B cell (primary cell): Measurements from ENCODE around the gene LAGE3. TPM values are rescaled to one million over a fixed set of nuclear protein-coding genes. Genes with fewer than 3 reads are reported as not detected.

Experiments used
- ATAC-seq: fragments of 200-7000 bp; cut with Tn5 transposase; one replicate; pipeline ENCODE4 v1.10.0; 2021; ENCODE audit warnings: low read depth, mild to moderate bottlenecking, moderate number of reproducible peaks, moderate library complexity
- CTCF ChIA-PET: fragments of 350-600 bp; sonication (Branson Sonifier 250); formaldehyde crosslinking; loops from one replicate; lab custom pipeline; 2021; ENCODE audit warnings: antibody characterized with exemption, inconsistent platforms; lab: Charles Lee
- POLR2A ChIA-PET: fragments of 350-600 bp; sonication (Branson Sonifier 250); formaldehyde crosslinking; loops from one replicate; lab custom pipeline; 2021; ENCODE audit warnings: antibody characterized with exemption; lab: Charles Lee
- DNase-seq: peaks from one replicate; pipeline ENCODE4 v3.0.0; 2013
- H2AFZ ChIP-seq: 2 replicates; pipeline ENCODE4 v1.6.1; 2012; ENCODE audit warnings: mild to moderate bottlenecking, low read depth, low read length; ENCODE audit not compliant: insufficient read depth, poor library complexity, severe bottlenecking
- H3K27ac ChIP-seq, 2 donors: 1 replicate in 1 of 2; 2 replicates in 1 of 2; pipeline ENCODE4 v1.5.1; 2012 to 2013; ENCODE audit warnings: low read length in 2 of 2, mild to moderate bottlenecking in 2 of 2, moderate library complexity in 1 of 2
- H3K27me3 ChIP-seq, 4 experiments: fragments of 200-600 bp in 1 of 4; sonication (generic) in 1 of 4; replicated peaks in 1 of 4; 1 replicate in 2 of 4; 2 replicates in 2 of 4; pipeline versions ENCODE4 v1.6.1 to v1.7.0; 2013 to 2016; ENCODE audit warnings: low read length in 3 of 4, mild to moderate bottlenecking in 2 of 4, mixed read lengths in 1 of 4, moderate library complexity in 1 of 4; ENCODE audit not compliant: insufficient read depth in 4 of 4, control insufficient read depth in 3 of 4; ENCODE audit errors: control extremely low read depth in 1 of 4
- H3K36me3 ChIP-seq, 2 experiments: replicated peaks in 1 of 2; 1 replicate in 1 of 2; 2 replicates in 1 of 2; pipeline versions ENCODE4 v1.6.1 to v1.7.1; 2013; ENCODE audit warnings: low read length in 1 of 2; ENCODE audit not compliant: insufficient read depth in 2 of 2, control insufficient read depth in 1 of 2; ENCODE audit errors: control extremely low read depth in 1 of 2, extremely low read depth in 1 of 2
- H3K4me1 ChIP-seq, 2 donors: fragments of 200-600 bp in 1 of 2; sonication (generic) in 1 of 2; 1 replicate in 1 of 2; 2 replicates in 1 of 2; pipeline versions ENCODE4 v1.5.1 to v1.6.1; 2013 to 2017; ENCODE audit warnings: low read length in 2 of 2; ENCODE audit not compliant: control insufficient read depth in 2 of 2, insufficient read depth in 2 of 2
- H3K4me2 ChIP-seq: replicated peaks from 2 replicates; pipeline ENCODE3; 2012; ENCODE audit warnings: mild to moderate bottlenecking, low read depth, low read length; ENCODE audit not compliant: poor library complexity, severe bottlenecking
- H3K4me3 ChIP-seq, 5 experiments: fragments of 200-600 bp in 1 of 5; sonication (generic) in 1 of 5; 1 replicate in 3 of 5; 2 replicates in 2 of 5; pipeline versions ENCODE4 v1.5.1 to v1.7.0; 2011 to 2016; ENCODE audit warnings: low read length in 4 of 5, mild to moderate bottlenecking in 4 of 5, low read depth in 2 of 5, control low read depth in 1 of 5, moderate library complexity in 1 of 5; ENCODE audit not compliant: insufficient read depth in 1 of 5; ENCODE audit errors: control extremely low read depth in 1 of 5, extremely low read depth in 1 of 5
- H3K79me2 ChIP-seq: fragments of 200-600 bp; sonication (generic); one replicate; pipeline ENCODE4 v1.6.0; 2016; ENCODE audit warnings: low read length; ENCODE audit not compliant: control insufficient read depth, insufficient read depth
- H3K9ac ChIP-seq: fragments of 200-600 bp; sonication (generic); 2 replicates; pipeline ENCODE4 v1.6.1; 2017; ENCODE audit warnings: mild to moderate bottlenecking, low read length, moderate library complexity
- H3K9me3 ChIP-seq, 3 donors: one replicate each; pipeline versions ENCODE4 v1.6.1 to v1.7.1; 2013; ENCODE audit warnings: low read length in 2 of 3; ENCODE audit not compliant: control insufficient read depth in 2 of 3, insufficient read depth in 1 of 3; ENCODE audit errors: control extremely low read depth in 1 of 3
- H4K20me1 ChIP-seq: 2 replicates; pipeline ENCODE4 v1.6.0; 2012; ENCODE audit warnings: mild to moderate bottlenecking, low read length; ENCODE audit not compliant: insufficient read depth, control insufficient read depth, poor library complexity, severe bottlenecking
- H3K27ac Mint-ChIP-seq: one replicate; pipeline ENCODE4 v1.8.0; 2021; ENCODE audit warnings: mixed read lengths
- H3K27me3 Mint-ChIP-seq: one replicate; pipeline ENCODE4 v1.8.0; 2021; ENCODE audit warnings: mixed read lengths
- H3K4me1 Mint-ChIP-seq: one replicate; pipeline ENCODE4 v1.8.0; 2021; ENCODE audit warnings: mixed read lengths
- H3K4me3 Mint-ChIP-seq: one replicate; pipeline ENCODE4 v1.8.0; 2021; ENCODE audit warnings: mixed read lengths
- H3K9me3 Mint-ChIP-seq: one replicate; pipeline ENCODE4 v1.8.0; 2022; ENCODE audit warnings: mixed read lengths; ENCODE audit not compliant: insufficient read depth
- CTCF ChIP-seq: fragments of 200-600 bp; IDR thresholded peaks from one replicate; pipeline ENCODE4 v1.8.0; 2022; ENCODE audit warnings: antibody characterized with exemption, mild to moderate bottlenecking
- EZH2 ChIP-seq: IDR thresholded peaks from 2 replicates; pipeline ENCODE4 v1.6.1; 2012; ENCODE audit warnings: borderline replicate concordance, low read depth, mild to moderate bottlenecking, moderate library complexity, low read length; ENCODE audit not compliant: insufficient read depth, poor library complexity, severe bottlenecking
- WGBS: methylation state at CpG from one replicate; pipeline ENCODE4 v1.1.5; 2013; ENCODE audit warnings: missing lambda C conversion rate; ENCODE audit not compliant: insufficient coverage; 5-methylcytosine and 5-hydroxymethylcytosine counted together
- intact Hi-C: fragments of 100-400 bp; cut with micrococcal nuclease; formaldehyde crosslinking; loops from one replicate; pipeline ENCODE4 v1.10.0; 2022
- polyA plus RNA-seq: library from polyadenylated mRNA; depleted of rRNA; stranded (reverse); fragments of >200 nt; gene quantifications from 2 replicates; pipeline ENCODE4 v1.2.3, GENCODE V29; 2012
- total RNA-seq, 2 donors: library from RNA; stranded (reverse); fragments of 120-200 nt in 1 of 2; gene quantifications; 1 replicate in 1 of 2; 2 replicates in 1 of 2; pipeline versions ENCODE4 v1.2.3 to v1.2.4, GENCODE V29; 2013 to 2022

The LAGE3 gene
- total and polyA plus RNA-seq, 2 donors (not counting 1 experiment from before 2014, with no cell fraction given): 17.0 to 19.9 TPM

- peaks cover 6% of the 10 kb centered on the region for H3K79me2 ChIP-seq
- H3K9me3 Mint-ChIP-seq: no peaks in the 10 kb centered on the region
- H3K9ac ChIP-seq: peak overlapping the region; percentile 67
- peak overlapping the region; percentile 63 to 78 for H3K27ac ChIP-seq
- H3K36me3 ChIP-seq: peaks cover 0 to 5% of the 10 kb centered on the region in 2 experiments
- DNase-seq (no peak), ATAC-seq (peak; percentile 1)
- POLR2A ChIA-PET: interaction anchor here (0.7 to 1.8 kb wide), 7 partner anchors 12 to 563 kb away, joined by 3 to 13 read pairs (median 6); partner anchors contain the start of genes FAM3A and RPL10
- CTCF ChIA-PET: interaction anchor here (1.0 to 1.9 kb wide), 8 partner anchors 8 to 116 kb away, joined by 3 to 11 read pairs (median 4); partner anchors contain the start of genes PLXNA3, RPL10 and TAFAZZIN
- WGBS: 0% methylated on average over 11 of the region's 19 CpGs
- H3K4me1 Mint-ChIP-seq: peaks cover 17% of the 10 kb centered on the region
- TF ChIP-seq EZH2 (no peak), CTCF (no peak)
- intact Hi-C loops: loop anchor here (1.0 to 5.0 kb wide), 5 partner anchors 11 to 93 kb away; partner anchors contain the start of genes FAM3A, LAGE3, PLXNA3 and RPL10
- peak overlapping the region; percentile 89 for H3K4me3 Mint-ChIP-seq
- H3K4me1 ChIP-seq: peaks cover 5 to 39% of the 10 kb centered on the region in 2 donors
- peak overlapping the region in 4 of 5 experiments; percentile 53 to 65 (median 60) for H3K4me3 ChIP-seq
- H3K4me2 ChIP-seq: peak overlapping the region; percentile 80
- H4K20me1 ChIP-seq: no peaks in the 10 kb centered on the region
- H3K27me3 ChIP-seq: no peaks in the 10 kb centered on the region
- H3K27me3 Mint-ChIP-seq: no peaks in the 10 kb centered on the region
- peak overlapping the region; percentile 89 for H3K27ac Mint-ChIP-seq
- no peaks in the 10 kb centered on the region for H3K9me3 ChIP-seq
- H2AFZ ChIP-seq: peak overlapping the region; percentile 74
These were observed 10.9 kb upstream of the LAGE3 start for GRCh38 chrX:154490021-154490413.

- Histone ChIP-seq H3K79me2 (peaks cover 14% of the 10 kb centered on the region), H4K20me1 (no peaks in the 10 kb centered on the region), H3K27ac (no peak overlapping the region), H3K9me3 (no peaks in the 10 kb centered on the region), H3K4me3 (no peak overlapping the region), H3K4me1 (peaks cover 5 to 42% of the 10 kb centered on the region in 2 donors), H2AFZ (no peak overlapping the region), H3K4me2 (peak overlapping the region; percentile 80), H3K9ac (no peak overlapping the region), H3K27me3 (no peaks in the 10 kb centered on the region), H3K36me3 (peaks cover 0 to 9% of the 10 kb centered on the region in 2 experiments)
- intact Hi-C loops: no loop called here
- no peak for DNase-seq
- Mint-ChIP-seq H3K27ac (peak overlapping the region; percentile 89), H3K4me3 (peak overlapping the region; percentile 89), H3K9me3 (no peaks in the 10 kb centered on the region), H3K4me1 (peaks cover 17% of the 10 kb centered on the region), H3K27me3 (no peaks in the 10 kb centered on the region)
- CTCF ChIA-PET: interaction anchor here (1.0 to 1.9 kb wide), 4 partner anchors 9 to 90 kb away, joined by 3 to 8 read pairs (median 5); partner anchors contain the start of genes PLXNA3 and TAFAZZIN
- POLR2A ChIA-PET: interaction anchor here (0.5 to 1.8 kb wide), 4 partner anchors 11 to 594 kb away, joined by 5 to 11 read pairs (median 6); partner anchors contain the start of gene RPL10
- ATAC-seq: no peak
- WGBS: no CpG with 5 or more reads among the region's 4 CpGs
- TF ChIP-seq CTCF (no peak), EZH2 (no peak)
These were observed 10.1 kb upstream of the LAGE3 start for GRCh38 chrX:154489182-154489581.
